HEK293T (cell line): ENCODE measurements around the gene FERMT1.

ENCODE experiments used
- BHLHE40 ChIP-seq: fragments of 450-650 bp; IDR thresholded peaks from 2 replicates; pipeline ENCODE4 v1.6.1; 2016; ENCODE audit warnings: mild to moderate bottlenecking, moderate library complexity, borderline replicate concordance
- ELF4 ChIP-seq: fragments of 450-650 bp; IDR thresholded peaks from 2 replicates; pipeline ENCODE4 v1.6.1; 2017; ENCODE audit warnings: antibody characterized with exemption
- FOXA1 ChIP-seq: fragments of 450-650 bp; IDR thresholded peaks from 2 replicates; pipeline ENCODE4 v1.6.1; 2016; ENCODE audit warnings: mild to moderate bottlenecking
- FOXK2 ChIP-seq: fragments of 450-650 bp; IDR thresholded peaks from 2 replicates; pipeline ENCODE4 v1.6.1; 2016; ENCODE audit warnings: mild to moderate bottlenecking
- FOXM1 ChIP-seq: fragments of 450-650 bp; IDR thresholded peaks from 2 replicates; pipeline ENCODE4 v1.6.1; 2017; ENCODE audit warnings: mild to moderate bottlenecking, borderline replicate concordance
- LEF1 ChIP-seq: fragments of 450-650 bp; IDR thresholded peaks from 2 replicates; pipeline ENCODE4 v1.6.1; 2017; ENCODE audit warnings: mild to moderate bottlenecking, borderline replicate concordance
- NFRKB ChIP-seq: fragments of 450-650 bp; IDR thresholded peaks from 2 replicates; pipeline ENCODE4 v1.6.1; 2016; ENCODE audit warnings: mild to moderate bottlenecking, moderate library complexity
- SP1 ChIP-seq: fragments of 450-650 bp; IDR thresholded peaks from 2 replicates; pipeline ENCODE4 v1.6.1; 2017
- SUZ12 ChIP-seq: fragments of 450-650 bp; IDR thresholded peaks from 2 replicates; pipeline ENCODE4 v1.6.1; 2016; ENCODE audit warnings: mild to moderate bottlenecking
- TARDBP ChIP-seq: fragments of 450-650 bp; IDR thresholded peaks from 2 replicates; pipeline ENCODE4 v1.6.1; 2016
- ZNF384 ChIP-seq: fragments of 450-650 bp; IDR thresholded peaks from 2 replicates; pipeline ENCODE4 v1.6.1; 2016
- TF ChIP-seq, protein P1 (sequence below): fragments of 450-650 bp; IDR thresholded peaks from 2 replicates; pipeline ENCODE4 v1.6.1; 2016

DNA sequence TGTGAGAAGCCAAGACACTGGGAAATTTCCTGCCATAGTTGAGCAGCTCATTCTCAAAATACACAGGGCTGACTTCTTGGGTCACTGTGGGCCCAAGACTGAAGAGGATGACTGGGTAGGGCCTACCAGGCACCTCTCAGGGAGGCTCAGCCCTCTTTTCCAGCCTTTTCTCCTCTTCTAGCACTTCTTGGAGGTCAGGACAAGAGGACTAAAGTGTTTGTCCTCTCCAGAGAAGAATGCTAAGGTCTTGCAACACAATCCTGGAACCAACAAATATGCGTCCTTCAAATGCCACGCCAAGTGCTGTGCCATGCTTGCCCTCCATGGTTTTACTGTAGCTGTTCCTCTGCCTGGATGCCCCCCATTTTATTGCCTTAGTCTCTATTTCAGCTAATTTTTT, 65.7 kb downstream of the FERMT1 start:
- TF ChIP-seq LEF1 (no peak), BHLHE40 (no peak), SP1 (no peak), FOXA1 (no peak), FOXM1 (no peak), SUZ12 (no peak), ZNF384 (no peak), TARDBP (no peak), ELF4 (no peak), NFRKB (no peak), FOXK2 (no peak)
- TF ChIP-seq, protein P1, sequence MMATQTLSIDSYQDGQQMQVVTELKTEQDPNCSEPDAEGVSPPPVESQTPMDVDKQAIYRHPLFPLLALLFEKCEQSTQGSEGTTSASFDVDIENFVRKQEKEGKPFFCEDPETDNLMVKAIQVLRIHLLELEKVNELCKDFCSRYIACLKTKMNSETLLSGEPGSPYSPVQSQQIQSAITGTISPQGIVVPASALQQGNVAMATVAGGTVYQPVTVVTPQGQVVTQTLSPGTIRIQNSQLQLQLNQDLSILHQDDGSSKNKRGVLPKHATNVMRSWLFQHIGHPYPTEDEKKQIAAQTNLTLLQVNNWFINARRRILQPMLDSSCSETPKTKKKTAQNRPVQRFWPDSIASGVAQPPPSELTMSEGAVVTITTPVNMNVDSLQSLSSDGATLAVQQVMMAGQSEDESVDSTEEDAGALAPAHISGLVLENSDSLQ = no peak
